ENCODE measurements around the gene DMXL2. TPM values are rescaled to one million over a fixed set of nuclear protein-coding genes. Genes with fewer than 3 reads are reported as not detected.
"Not testable (repeated sequence)": the region's sequence is repeated elsewhere in the genome, so short reads cannot be mapped to it uniquely, and the experiment has no call there.

Gene DMXL2
- total RNA-seq, 1 donor from 2014 or later = 16.1 TPM

DNA sequence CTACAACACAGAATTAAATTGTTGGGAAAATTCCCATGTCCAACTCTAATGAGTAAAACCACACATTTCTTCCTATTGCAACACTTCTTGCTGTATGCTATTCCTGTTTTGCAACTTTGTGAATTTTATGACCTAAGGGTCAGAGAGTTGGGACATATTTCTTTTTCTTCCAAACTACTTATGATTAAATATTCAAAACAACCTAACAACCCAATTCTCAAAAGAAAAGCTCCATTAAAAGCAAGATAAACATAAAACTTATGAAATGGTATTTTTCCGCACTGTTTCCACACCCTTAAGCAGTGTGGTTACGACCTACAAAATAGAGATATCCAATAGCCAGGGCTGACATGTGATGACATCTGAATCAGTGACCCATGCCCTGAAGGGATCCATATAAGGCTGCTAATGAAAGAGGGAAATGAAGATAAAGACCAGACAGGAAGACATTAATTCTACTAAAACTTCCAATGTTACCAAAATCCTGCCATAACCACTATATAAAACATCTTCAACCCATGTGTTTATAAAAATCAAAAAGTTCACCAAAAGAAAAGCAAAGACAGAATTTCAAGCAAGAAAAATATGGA, 45.6 kb downstream of the DMXL2 start:
- H3K4me3 ChIP-seq (ENCODE audit: low read depth, low read length) = no peak overlapping the region
- peak; percentile 87 for DNase-seq (ENCODE audit: low read depth)
- no peak for FAIRE-seq

GRCh38 chr15:51576286-51576850, 46.2 kb downstream of the DMXL2 start:
- DNase-seq (ENCODE audit: low read depth) (no peak), FAIRE-seq (no peak)
- no peak for TF ChIP-seq CTCF (IDR thresholded peaks at IDR 0.05; ENCODE audit: insufficient read depth, low read length, severe bottlenecking)
- Histone ChIP-seq H3K36me3 (ENCODE audit: control insufficient read depth, insufficient read depth, low read length) (no peaks in the 10 kb centered on the region), H3K4me3 (ENCODE audit: low read depth, low read length) (no peak overlapping the region), H3K27me3 (ENCODE audit: control insufficient read depth, insufficient read depth, low read length) (no peaks in the 10 kb centered on the region)

More for the DNA sequence above, 45.6 kb downstream of the DMXL2 start:
- Histone ChIP-seq H3K27me3 (ENCODE audit: control insufficient read depth, insufficient read depth, low read length) (no peaks in the 10 kb centered on the region), H3K36me3 (ENCODE audit: control insufficient read depth, insufficient read depth, low read length) (no peaks in the 10 kb centered on the region)
- TF ChIP-seq CTCF (IDR thresholded peaks at IDR 0.05; ENCODE audit: insufficient read depth, low read length, severe bottlenecking) = no peak

- Histone ChIP-seq H3K36me3 (ENCODE audit: control insufficient read depth, insufficient read depth, low read length) (no peaks in the 10 kb centered on the region), H3K4me3 (ENCODE audit: low read depth, low read length) (no peak overlapping the region), H3K27me3 (ENCODE audit: control insufficient read depth, insufficient read depth, low read length) (no peaks in the 10 kb centered on the region)
- DNase-seq (ENCODE audit: low read depth) = no peak
- TF ChIP-seq CTCF (IDR thresholded peaks at IDR 0.05; ENCODE audit: insufficient read depth, low read length, severe bottlenecking) = no peak
- FAIRE-seq = no peak
These were observed 46.8 kb downstream of the DMXL2 start for GRCh38 chr15:51575775-51576174.

GRCh38 chr15:51573352-51573751, 49.2 kb downstream of the DMXL2 start:
- not testable (repeated sequence) for H3K27me3 ChIP-seq (ENCODE audit: control insufficient read depth, insufficient read depth, low read length); DNase-seq (ENCODE audit: low read depth); FAIRE-seq; H3K36me3 ChIP-seq (ENCODE audit: control insufficient read depth, insufficient read depth, low read length); H3K4me3 ChIP-seq (ENCODE audit: low read depth, low read length)

DNA sequence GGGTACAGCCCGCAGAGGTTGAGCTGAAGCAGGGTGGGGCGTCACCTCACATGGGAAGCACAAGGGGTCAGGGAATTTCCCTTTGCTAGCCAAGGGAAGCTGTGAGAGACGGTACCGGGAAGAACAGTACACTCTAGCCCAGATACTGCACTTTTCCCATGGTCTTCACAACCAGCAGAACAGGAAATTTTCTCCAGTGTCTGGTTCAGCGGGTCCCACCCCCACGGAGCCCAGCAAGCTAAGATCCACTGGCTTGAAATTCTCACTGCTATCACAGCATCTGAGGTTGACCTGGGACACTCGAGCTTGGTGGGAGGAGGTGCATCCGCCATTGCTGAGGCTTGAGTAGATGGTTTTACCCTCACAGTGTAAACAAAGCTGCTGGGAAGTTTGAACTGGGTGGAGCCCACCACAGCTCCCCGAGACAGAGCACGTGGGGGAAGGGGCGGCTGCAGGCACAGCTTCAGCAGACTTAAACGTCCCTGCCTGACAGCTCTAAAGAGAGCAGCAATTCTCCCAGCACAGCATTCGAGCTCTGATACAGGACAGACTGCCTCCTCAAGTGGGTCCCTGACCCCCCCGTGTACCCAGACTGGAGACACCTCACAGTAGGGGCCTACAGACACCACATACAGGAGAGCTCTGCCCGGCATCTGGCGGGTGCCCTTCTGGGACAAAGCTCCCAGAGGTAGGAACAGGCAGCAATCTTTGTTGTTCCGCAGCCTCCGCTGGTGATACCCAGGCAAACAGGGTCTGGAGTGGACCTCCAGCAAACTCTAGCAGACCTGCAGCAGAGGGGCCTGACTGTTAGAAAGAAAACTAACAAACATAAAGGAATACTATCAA, 53.4 kb downstream of the DMXL2 start:
- not testable (repeated sequence) for H3K27me3 ChIP-seq (ENCODE audit: control insufficient read depth, insufficient read depth, low read length); DNase-seq (ENCODE audit: low read depth); H3K36me3 ChIP-seq (ENCODE audit: control insufficient read depth, insufficient read depth, low read length); FAIRE-seq; H3K4me3 ChIP-seq (ENCODE audit: low read depth, low read length)

- FAIRE-seq (no peak), DNase-seq (ENCODE audit: low read depth) (no peak)
These were observed 61.3 kb downstream of the DMXL2 start for GRCh38 chr15:51561271-51561670.

More at GRCh38 chr15:51561271-51561670, 61.3 kb downstream of the DMXL2 start:
- no peak overlapping the region for H3K4me3 ChIP-seq (ENCODE audit: low read depth, low read length)
- TF ChIP-seq CTCF (IDR thresholded peaks at IDR 0.05; ENCODE audit: insufficient read depth, low read length, severe bottlenecking) = no peak
- no peaks in the 10 kb centered on the region for H3K27me3 ChIP-seq (ENCODE audit: control insufficient read depth, insufficient read depth, low read length)
- no peaks in the 10 kb centered on the region for H3K36me3 ChIP-seq (ENCODE audit: control insufficient read depth, insufficient read depth, low read length)
